Neutrophil (primary cell): ENCODE data around the gene SH3D19.
"Not testable (repeated sequence)": the region's sequence is repeated elsewhere in the genome, so short reads cannot be mapped to it uniquely, and the experiment has no call there.

Experiments
- H3K27ac ChIP-seq: fragments of 200-600 bp; sonication (generic); 2 replicates; pipeline ENCODE4 v1.5.1; 2016; ENCODE audit warnings: mild to moderate bottlenecking, moderate library complexity
- H3K27me3 ChIP-seq: fragments of 200-600 bp; sonication (generic); 2 replicates; pipeline ENCODE4 v1.6.0; 2016; ENCODE audit warnings: mild to moderate bottlenecking
- H3K36me3 ChIP-seq: fragments of 200-600 bp; sonication (generic); 2 replicates; pipeline ENCODE4 v1.5.1; 2017
- H3K4me1 ChIP-seq, 2 experiments: fragments of 200-600 bp in 1 of 2; sonication (generic) in 1 of 2; 1 replicate in 1 of 2; 2 replicates in 1 of 2; pipeline versions ENCODE4 v1.5.1 to v1.6.1; 2013 to 2016; ENCODE audit warnings: low read depth in 1 of 2, low read length in 1 of 2, mild to moderate bottlenecking in 1 of 2, moderate library complexity in 1 of 2; ENCODE audit not compliant: control insufficient read depth in 1 of 2, insufficient read depth in 1 of 2
- H3K4me3 ChIP-seq, 2 experiments: fragments of 200-600 bp in 1 of 2; sonication (generic) in 1 of 2; 1 replicate in 1 of 2; 2 replicates in 1 of 2; pipeline ENCODE4 v1.5.1; 2013 to 2016; ENCODE audit warnings: low read depth in 1 of 2, low read length in 1 of 2, mild to moderate bottlenecking in 1 of 2, moderate library complexity in 1 of 2
- H3K9me3 ChIP-seq: fragments of 200-600 bp; sonication (generic); 2 replicates; pipeline ENCODE4 v1.5.1; 2016
- CTCF ChIP-seq: fragments of 200-600 bp; sonication (generic); IDR thresholded peaks from 2 replicates; pipeline ENCODE4 v1.5.1; 2016; ENCODE audit warnings: antibody characterized with exemption

The SH3D19 gene

GRCh38 chr4:151257704-151258103, 67.7 kb downstream of the SH3D19 start:
- no peaks in the 10 kb centered on the region for H3K27me3 ChIP-seq
- no peaks in the 10 kb centered on the region for H3K9me3 ChIP-seq
- no peak for TF ChIP-seq CTCF
- no peaks in the 10 kb centered on the region for H3K36me3 ChIP-seq
- no peak overlapping the region for H3K27ac ChIP-seq
- H3K4me1 ChIP-seq: no peaks in the 10 kb centered on the region
- H3K4me3 ChIP-seq: no peak overlapping the region

- TF ChIP-seq CTCF: no peak
- H3K9me3 ChIP-seq: no peaks in the 10 kb centered on the region
- H3K27me3 ChIP-seq: no peaks in the 10 kb centered on the region
- H3K4me1 ChIP-seq: no peaks in the 10 kb centered on the region
- no peak overlapping the region for H3K4me3 ChIP-seq
- no peak overlapping the region for H3K27ac ChIP-seq
- no peaks in the 10 kb centered on the region for H3K36me3 ChIP-seq
Observed at GRCh38 chr4:151256134-151256533, 69.3 kb downstream of the SH3D19 start.

GRCh38 chr4:151255680-151256079, 69.7 kb downstream of the SH3D19 start:
- not testable (repeated sequence) for H3K4me1 ChIP-seq, H3K36me3 ChIP-seq, H3K27me3 ChIP-seq, H3K9me3 ChIP-seq, H3K4me3 ChIP-seq, H3K27ac ChIP-seq

- not testable (repeated sequence) for H3K27ac ChIP-seq, H3K4me3 ChIP-seq, H3K4me1 ChIP-seq, H3K9me3 ChIP-seq, H3K27me3 ChIP-seq, H3K36me3 ChIP-seq
Observed at GRCh38 chr4:151255226-151255625, 70.2 kb downstream of the SH3D19 start.

GRCh38 chr4:151251603-151252304, 73.7 kb downstream of the SH3D19 start:
- H3K4me3 ChIP-seq: no peak overlapping the region
- H3K27ac ChIP-seq: no peak overlapping the region
- no peaks in the 10 kb centered on the region for H3K4me1 ChIP-seq
- no peaks in the 10 kb centered on the region for H3K36me3 ChIP-seq
- H3K27me3 ChIP-seq: no peaks in the 10 kb centered on the region
- H3K9me3 ChIP-seq: no peaks in the 10 kb centered on the region
- TF ChIP-seq CTCF: no peak

- Histone ChIP-seq H3K36me3 (no peaks in the 10 kb centered on the region), H3K4me1 (no peaks in the 10 kb centered on the region), H3K27ac (no peak overlapping the region), H3K4me3 (no peak overlapping the region), H3K9me3 (no peaks in the 10 kb centered on the region), H3K27me3 (no peaks in the 10 kb centered on the region)
- TF ChIP-seq CTCF: no peak
Observed at GRCh38 chr4:151250706-151251105, 74.7 kb downstream of the SH3D19 start.

GRCh38 chr4:151248519-151248918, 76.9 kb downstream of the SH3D19 start:
- Histone ChIP-seq H3K27me3 (peaks cover 2% of the 10 kb centered on the region), H3K36me3 (no peaks in the 10 kb centered on the region), H3K9me3 (no peaks in the 10 kb centered on the region), H3K4me1 (no peaks in the 10 kb centered on the region), H3K27ac (no peak overlapping the region), H3K4me3 (no peak overlapping the region)
- TF ChIP-seq CTCF: no peak
